Peyer's patch (tissue), 4 donors: ENCODE data around the gene METTL4.

Source experiments
- POLR2A ChIP-seq, 2 donors: fragments of 450-650 bp; IDR thresholded peaks; one replicate each; pipeline ENCODE4 v1.5.1; 2017; ENCODE audit warnings: antibody characterized with exemption in 2 of 2, mild to moderate bottlenecking in 2 of 2, moderate library complexity in 2 of 2
- TF ChIP-seq, protein P1 (sequence below), 6 experiments: fragments of 450-650 bp in 4 of 6; fragments of 200-600 bp in 2 of 6; sonication (generic) in 1 of 6; IDR thresholded peaks; one replicate each; pipeline ENCODE4 v1.5.1; 2017 to 2019; ENCODE audit warnings: antibody characterized with exemption in 6 of 6, mild to moderate bottlenecking in 3 of 6, moderate library complexity in 1 of 6

DNA sequence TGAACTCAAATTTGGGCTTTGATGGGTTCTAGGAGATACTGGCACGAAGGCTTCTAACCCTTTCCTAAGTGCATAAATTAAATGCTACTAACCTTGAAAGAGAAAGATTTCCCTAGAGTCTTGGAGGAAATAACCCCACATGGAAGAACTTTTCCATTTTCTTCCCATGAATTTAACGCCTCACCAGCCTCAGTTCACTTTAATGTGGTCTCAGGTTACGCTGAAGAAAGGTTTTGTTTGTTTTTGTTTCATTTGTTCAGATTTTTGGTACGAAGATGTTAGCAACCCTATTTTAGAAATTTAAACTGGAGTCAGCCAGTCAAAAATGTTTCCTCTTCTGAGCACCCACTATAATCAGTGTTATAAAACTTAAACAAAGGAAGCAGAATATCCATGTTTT, 30.7 kb downstream of the METTL4 start:
- TF ChIP-seq POLR2A (IDR thresholded peaks at IDR 0.05) = no peak
- TF ChIP-seq, protein P1, sequence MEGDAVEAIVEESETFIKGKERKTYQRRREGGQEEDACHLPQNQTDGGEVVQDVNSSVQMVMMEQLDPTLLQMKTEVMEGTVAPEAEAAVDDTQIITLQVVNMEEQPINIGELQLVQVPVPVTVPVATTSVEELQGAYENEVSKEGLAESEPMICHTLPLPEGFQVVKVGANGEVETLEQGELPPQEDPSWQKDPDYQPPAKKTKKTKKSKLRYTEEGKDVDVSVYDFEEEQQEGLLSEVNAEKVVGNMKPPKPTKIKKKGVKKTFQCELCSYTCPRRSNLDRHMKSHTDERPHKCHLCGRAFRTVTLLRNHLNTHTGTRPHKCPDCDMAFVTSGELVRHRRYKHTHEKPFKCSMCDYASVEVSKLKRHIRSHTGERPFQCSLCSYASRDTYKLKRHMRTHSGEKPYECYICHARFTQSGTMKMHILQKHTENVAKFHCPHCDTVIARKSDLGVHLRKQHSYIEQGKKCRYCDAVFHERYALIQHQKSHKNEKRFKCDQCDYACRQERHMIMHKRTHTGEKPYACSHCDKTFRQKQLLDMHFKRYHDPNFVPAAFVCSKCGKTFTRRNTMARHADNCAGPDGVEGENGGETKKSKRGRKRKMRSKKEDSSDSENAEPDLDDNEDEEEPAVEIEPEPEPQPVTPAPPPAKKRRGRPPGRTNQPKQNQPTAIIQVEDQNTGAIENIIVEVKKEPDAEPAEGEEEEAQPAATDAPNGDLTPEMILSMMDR (IDR thresholded peaks at IDR 0.05) = no peak
